Hepatocyte (in vitro differentiated cells): ENCODE data around the gene SIDT2. TPM values are rescaled to one million over a fixed set of nuclear protein-coding genes. Genes with fewer than 3 reads are reported as not detected.

ENCODE experiments used
- DNase-seq: peaks from one replicate; pipeline ENCODE4 v3.0.0-alpha.2; 2016; ENCODE audit warnings: low spot score
- H2AFZ ChIP-seq: fragments of 200-600 bp; sonication (generic); 2 replicates; pipeline ENCODE4 v1.6.0; 2016; ENCODE audit warnings: antibody characterized with exemption, mild to moderate bottlenecking
- H3K27ac ChIP-seq: fragments of 200-600 bp; sonication (generic); 2 replicates; pipeline ENCODE4 v1.5.1; 2016; ENCODE audit warnings: mild to moderate bottlenecking
- H3K27me3 ChIP-seq: fragments of 200-600 bp; sonication (generic); 2 replicates; pipeline ENCODE4 v1.6.1; 2016
- H3K36me3 ChIP-seq: fragments of 200-600 bp; sonication (generic); replicated peaks from 2 replicates; pipeline ENCODE4 v1.5.1; 2016; ENCODE audit warnings: low read depth; ENCODE audit not compliant: insufficient read depth
- H3K4me1 ChIP-seq: fragments of 200-600 bp; sonication (generic); 2 replicates; pipeline ENCODE4 v1.5.1; 2016; ENCODE audit warnings: mild to moderate bottlenecking, moderate library complexity; ENCODE audit not compliant: insufficient read depth
- H3K4me2 ChIP-seq: fragments of 200-600 bp; sonication (generic); 2 replicates; pipeline ENCODE4 v1.6.0; 2016
- H3K4me3 ChIP-seq: fragments of 200-600 bp; sonication (generic); 2 replicates; pipeline ENCODE4 v1.5.1; 2016; ENCODE audit warnings: mild to moderate bottlenecking
- H3K79me2 ChIP-seq: fragments of 200-600 bp; sonication (generic); 2 replicates; pipeline ENCODE4 v1.6.0; 2017; ENCODE audit warnings: mild to moderate bottlenecking
- H3K9me2 ChIP-seq: fragments of 200-600 bp; sonication (generic); replicated peaks from 2 replicates; pipeline ENCODE4 v1.6.0; 2017; ENCODE audit warnings: mild to moderate bottlenecking; ENCODE audit not compliant: insufficient read depth
- H3K9me3 ChIP-seq: fragments of 200-600 bp; sonication (generic); 2 replicates; pipeline ENCODE4 v1.5.1; 2016; ENCODE audit warnings: low read depth, mild to moderate bottlenecking
- H4K20me1 ChIP-seq: fragments of 200-600 bp; sonication (generic); 2 replicates; pipeline ENCODE4 v1.6.0; 2016; ENCODE audit warnings: mild to moderate bottlenecking; ENCODE audit not compliant: insufficient read depth, poor library complexity, severe bottlenecking
- EZH2 ChIP-seq: fragments of 200-600 bp; sonication (generic); IDR thresholded peaks from 2 replicates; pipeline ENCODE4 v1.6.1; 2016; ENCODE audit warnings: antibody characterized with exemption, mild to moderate bottlenecking, borderline replicate concordance
- EZH2phosphoT487 ChIP-seq: fragments of 200-600 bp; sonication (generic); IDR thresholded peaks from one replicate; pipeline ENCODE4 v1.6.1; 2018; ENCODE audit warnings: antibody characterized with exemption, mild to moderate bottlenecking, low read depth, moderate library complexity; ENCODE audit not compliant: unreplicated experiment, severe bottlenecking
- WGBS: methylation state at CpG from one replicate; pipeline ENCODE4 v1.1.6; 2016; ENCODE audit warnings: low lambda C conversion rate; ENCODE audit errors: missing lambda C conversion rate; 5-methylcytosine and 5-hydroxymethylcytosine counted together
- polyA plus RNA-seq: library from polyadenylated mRNA; unstranded; fragments of >200 nt; fragmentation: Nextera tagmentation; extraction: Ambion mirVana; gene quantifications from 2 replicates; pipeline ENCODE4 v1.2.1, GENCODE V29; 2016
- total RNA-seq: library from RNA; depleted of rRNA; stranded (reverse); fragments of >200 nt; gene quantifications from 2 replicates; pipeline ENCODE4 v1.2.3, GENCODE V29; 2014
- TF ChIP-seq, protein P1 (sequence below): fragments of 200-600 bp; sonication (generic); IDR thresholded peaks from 2 replicates; pipeline ENCODE4 v1.5.1; 2016; ENCODE audit warnings: antibody characterized with exemption, mild to moderate bottlenecking; ENCODE audit not compliant: poor library complexity

The SIDT2 gene
- total and polyA plus RNA-seq, 2 experiments from 2014 or later: 16.7 to 27.1 TPM

DNA sequence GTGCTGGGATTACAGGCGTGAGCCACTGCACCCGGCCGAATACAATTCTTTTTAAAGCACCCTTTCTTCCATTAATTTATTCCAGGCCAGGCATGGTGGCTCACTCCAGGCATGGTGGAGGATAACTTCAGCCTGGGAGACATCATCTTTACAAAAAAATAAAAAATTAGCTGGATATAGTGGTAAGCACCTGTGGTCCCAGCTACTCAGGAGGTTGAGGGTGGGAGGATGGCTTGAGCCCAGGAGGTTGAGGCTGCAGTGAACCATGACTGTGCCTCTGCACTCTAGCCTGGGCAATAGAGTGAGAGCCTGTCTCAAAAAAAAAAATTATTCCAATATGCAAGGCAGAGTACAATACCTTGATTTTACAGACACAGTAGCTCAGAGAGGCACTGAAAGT is 32.1 kb downstream of the SIDT2 start:
- H4K20me1 ChIP-seq: no peaks in the 10 kb centered on the region
- H3K79me2 ChIP-seq: no peaks in the 10 kb centered on the region
- no peak overlapping the region for H2AFZ ChIP-seq
- no peak overlapping the region for H3K27ac ChIP-seq
- H3K9me3 ChIP-seq: no peaks in the 10 kb centered on the region
- WGBS: 94% methylated on average over 3 of the region's 3 CpGs
- no peaks in the 10 kb centered on the region for H3K4me1 ChIP-seq
- DNase-seq: no peak
- TF ChIP-seq, protein P1, sequence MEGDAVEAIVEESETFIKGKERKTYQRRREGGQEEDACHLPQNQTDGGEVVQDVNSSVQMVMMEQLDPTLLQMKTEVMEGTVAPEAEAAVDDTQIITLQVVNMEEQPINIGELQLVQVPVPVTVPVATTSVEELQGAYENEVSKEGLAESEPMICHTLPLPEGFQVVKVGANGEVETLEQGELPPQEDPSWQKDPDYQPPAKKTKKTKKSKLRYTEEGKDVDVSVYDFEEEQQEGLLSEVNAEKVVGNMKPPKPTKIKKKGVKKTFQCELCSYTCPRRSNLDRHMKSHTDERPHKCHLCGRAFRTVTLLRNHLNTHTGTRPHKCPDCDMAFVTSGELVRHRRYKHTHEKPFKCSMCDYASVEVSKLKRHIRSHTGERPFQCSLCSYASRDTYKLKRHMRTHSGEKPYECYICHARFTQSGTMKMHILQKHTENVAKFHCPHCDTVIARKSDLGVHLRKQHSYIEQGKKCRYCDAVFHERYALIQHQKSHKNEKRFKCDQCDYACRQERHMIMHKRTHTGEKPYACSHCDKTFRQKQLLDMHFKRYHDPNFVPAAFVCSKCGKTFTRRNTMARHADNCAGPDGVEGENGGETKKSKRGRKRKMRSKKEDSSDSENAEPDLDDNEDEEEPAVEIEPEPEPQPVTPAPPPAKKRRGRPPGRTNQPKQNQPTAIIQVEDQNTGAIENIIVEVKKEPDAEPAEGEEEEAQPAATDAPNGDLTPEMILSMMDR: no peak
- TF ChIP-seq EZH2phosphoT487: no peak
- no peak overlapping the region for H3K4me3 ChIP-seq
- H3K27me3 ChIP-seq: no peaks in the 10 kb centered on the region
- H3K9me2 ChIP-seq: no peaks in the 10 kb centered on the region
- no peaks in the 10 kb centered on the region for H3K36me3 ChIP-seq
- no peak overlapping the region for H3K4me2 ChIP-seq

DNA sequence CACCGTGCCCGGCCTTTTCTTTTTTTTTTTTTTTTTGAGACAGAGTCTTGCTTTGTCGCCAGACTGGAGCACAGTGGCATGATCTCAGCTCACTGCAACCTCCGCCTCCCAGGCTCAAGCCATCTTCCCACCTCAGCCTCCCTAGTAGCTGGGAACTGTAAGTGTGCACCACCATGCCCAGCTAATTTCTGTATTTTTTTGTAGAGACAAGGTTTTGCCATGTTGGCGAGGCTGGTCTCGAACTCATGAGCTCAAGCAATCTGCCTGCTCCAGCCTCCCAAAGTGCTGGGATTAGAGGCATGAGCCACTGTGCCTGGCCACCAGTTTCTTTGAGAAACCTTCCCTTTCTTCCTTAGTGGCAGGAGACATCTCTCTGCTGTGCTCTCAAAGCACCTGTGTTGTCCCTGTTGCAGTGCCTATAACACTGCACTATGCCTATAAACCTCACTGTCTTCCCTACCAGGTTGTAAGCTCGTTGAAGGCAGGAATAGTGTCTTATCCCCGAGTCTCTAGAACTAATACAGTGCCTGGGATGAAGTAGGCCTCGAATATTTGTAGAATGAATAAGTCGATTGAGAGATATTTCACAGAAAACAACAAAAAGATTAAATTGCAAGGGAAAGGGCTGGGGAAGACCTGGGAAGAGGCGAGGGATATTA is 34.3 kb downstream of the SIDT2 start:
- no peak overlapping the region for H3K27ac ChIP-seq
- H4K20me1 ChIP-seq: no peaks in the 10 kb centered on the region
- no peaks in the 10 kb centered on the region for H3K27me3 ChIP-seq
- WGBS: 95% methylated on average over 11 of the region's 11 CpGs
- TF ChIP-seq EZH2 (no peak), EZH2phosphoT487 (no peak)
- TF ChIP-seq, protein P1: no peak
- no peak overlapping the region for H2AFZ ChIP-seq
- H3K4me3 ChIP-seq: no peak overlapping the region
- H3K79me2 ChIP-seq: no peaks in the 10 kb centered on the region
- H3K9me2 ChIP-seq: no peaks in the 10 kb centered on the region
- DNase-seq: no peak
- H3K4me1 ChIP-seq: no peaks in the 10 kb centered on the region
- no peak overlapping the region for H3K4me2 ChIP-seq
- no peaks in the 10 kb centered on the region for H3K36me3 ChIP-seq
- H3K9me3 ChIP-seq: no peaks in the 10 kb centered on the region

DNA sequence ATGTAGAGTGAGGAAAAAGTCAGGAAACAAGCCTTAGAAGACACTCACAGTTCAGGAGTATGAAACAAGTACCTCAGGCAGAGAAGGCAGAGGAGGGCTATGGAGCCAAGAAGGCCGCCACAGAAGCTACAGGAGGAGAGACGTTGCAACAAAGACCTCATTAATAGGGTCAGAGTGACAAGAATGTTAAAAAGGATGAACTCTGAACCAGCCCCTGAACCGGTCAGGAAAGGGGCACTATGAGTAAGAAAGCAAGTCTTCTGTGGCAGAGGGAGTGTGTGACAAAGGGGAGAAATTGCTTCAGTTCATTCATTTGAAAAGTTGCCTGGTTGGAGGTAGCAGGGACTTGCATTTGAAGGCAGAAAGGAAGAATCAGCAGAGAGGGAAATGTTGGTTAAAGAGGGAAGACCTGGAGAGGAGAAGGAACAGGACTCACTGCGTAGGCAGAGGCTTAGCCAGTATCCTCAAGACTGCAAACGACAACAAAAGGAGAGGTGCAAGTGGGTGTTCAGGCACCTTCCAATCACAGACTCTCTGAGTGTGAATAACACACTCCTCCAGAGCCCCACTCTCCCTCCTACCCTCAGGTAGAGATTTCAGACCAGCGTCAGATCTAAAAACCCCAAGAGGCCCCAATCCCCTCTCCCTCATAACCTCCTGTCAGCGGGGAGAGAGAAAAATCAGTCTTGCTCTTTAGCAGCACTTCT is 36.0 kb downstream of the SIDT2 start:
- Histone ChIP-seq H4K20me1 (no peaks in the 10 kb centered on the region), H3K4me2 (no peak overlapping the region), H3K9me3 (no peaks in the 10 kb centered on the region), H2AFZ (no peak overlapping the region), H3K79me2 (no peaks in the 10 kb centered on the region), H3K4me3 (no peak overlapping the region), H3K36me3 (no peaks in the 10 kb centered on the region), H3K27ac (no peak overlapping the region), H3K27me3 (no peaks in the 10 kb centered on the region), H3K4me1 (peaks cover 7% of the 10 kb centered on the region), H3K9me2 (no peaks in the 10 kb centered on the region)
- DNase-seq: no peak
- TF ChIP-seq, protein P1: no peak
- TF ChIP-seq EZH2phosphoT487: no peak
- no peak for TF ChIP-seq EZH2
- WGBS: 89% methylated on average over 7 of the region's 7 CpGs
